Erythroblast (primary cell): ENCODE data around the gene SV2C.

Experiments used
- GATA1 ChIP-seq: IDR thresholded peaks from 2 replicates; pipeline ENCODE4 v1.6.1; 2011; ENCODE audit warnings: low read depth, mild to moderate bottlenecking, control low read depth, low read length, moderate library complexity
- POLR2A ChIP-seq: IDR thresholded peaks from 2 replicates; pipeline ENCODE4 v1.6.1; 2011; ENCODE audit warnings: mild to moderate bottlenecking, low read length

DNA sequence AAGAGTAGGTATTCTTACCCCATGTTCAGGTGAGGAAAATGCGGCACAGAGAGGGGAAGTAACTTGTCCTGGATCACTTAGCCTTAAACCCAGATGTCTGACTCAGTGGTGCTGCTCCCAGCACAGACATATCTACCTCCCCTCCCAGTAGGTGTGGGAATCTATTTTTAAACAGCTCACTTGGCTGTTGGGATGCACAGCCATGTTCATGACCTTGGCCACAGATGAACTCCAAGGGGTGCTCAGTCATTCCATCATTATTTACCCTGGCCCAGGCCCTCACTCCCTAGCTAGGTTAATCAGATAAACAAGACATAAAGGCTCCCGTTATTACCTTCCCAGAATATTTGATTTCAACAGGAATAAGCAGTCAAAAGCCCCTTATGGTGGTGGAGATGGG, 231.5 kb downstream of the SV2C start:
- TF ChIP-seq POLR2A: no peak
- TF ChIP-seq GATA1: no peak
